Measurements from ENCODE around the gene RPS16.

DNA sequence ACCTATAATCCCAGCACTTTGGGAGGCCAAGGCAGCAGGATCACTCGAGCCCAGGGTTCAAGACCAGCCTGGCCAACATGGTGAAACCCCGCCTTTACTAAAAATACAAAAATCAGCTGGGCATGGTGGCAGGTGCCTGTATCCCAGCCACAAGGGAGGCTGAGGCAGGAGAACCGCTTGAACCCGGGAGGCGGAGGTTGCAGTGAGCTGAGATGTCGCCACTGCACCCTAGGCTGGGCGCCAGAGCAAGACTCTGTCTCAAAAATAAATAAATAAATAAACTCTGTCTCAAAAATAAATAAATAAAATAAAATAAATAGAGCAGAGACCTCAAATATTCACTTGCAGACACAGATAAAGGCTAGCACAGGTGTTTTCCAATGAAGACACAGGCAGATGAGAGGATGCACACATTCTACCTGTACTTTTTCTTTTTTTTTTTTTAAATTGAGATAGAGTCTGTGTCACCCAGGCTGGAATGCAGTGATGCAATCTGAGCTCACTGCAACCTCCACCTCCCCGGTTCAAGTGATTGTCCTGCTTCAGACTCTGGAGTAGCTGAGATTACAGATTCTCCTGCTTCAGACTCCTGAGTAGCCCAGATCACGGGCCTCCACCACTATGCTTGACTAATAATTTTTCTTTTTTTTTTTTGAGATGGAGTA is 2.7 kb upstream of the RPS16 start:
- TF ChIP-seq, protein P1, sequence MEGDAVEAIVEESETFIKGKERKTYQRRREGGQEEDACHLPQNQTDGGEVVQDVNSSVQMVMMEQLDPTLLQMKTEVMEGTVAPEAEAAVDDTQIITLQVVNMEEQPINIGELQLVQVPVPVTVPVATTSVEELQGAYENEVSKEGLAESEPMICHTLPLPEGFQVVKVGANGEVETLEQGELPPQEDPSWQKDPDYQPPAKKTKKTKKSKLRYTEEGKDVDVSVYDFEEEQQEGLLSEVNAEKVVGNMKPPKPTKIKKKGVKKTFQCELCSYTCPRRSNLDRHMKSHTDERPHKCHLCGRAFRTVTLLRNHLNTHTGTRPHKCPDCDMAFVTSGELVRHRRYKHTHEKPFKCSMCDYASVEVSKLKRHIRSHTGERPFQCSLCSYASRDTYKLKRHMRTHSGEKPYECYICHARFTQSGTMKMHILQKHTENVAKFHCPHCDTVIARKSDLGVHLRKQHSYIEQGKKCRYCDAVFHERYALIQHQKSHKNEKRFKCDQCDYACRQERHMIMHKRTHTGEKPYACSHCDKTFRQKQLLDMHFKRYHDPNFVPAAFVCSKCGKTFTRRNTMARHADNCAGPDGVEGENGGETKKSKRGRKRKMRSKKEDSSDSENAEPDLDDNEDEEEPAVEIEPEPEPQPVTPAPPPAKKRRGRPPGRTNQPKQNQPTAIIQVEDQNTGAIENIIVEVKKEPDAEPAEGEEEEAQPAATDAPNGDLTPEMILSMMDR (tag by site-specific recombination; IDR thresholded peaks at IDR 0.05), result no peak
- no peak for TF ChIP-seq ZNF391 (tag by site-specific recombination; IDR thresholded peaks at IDR 0.05; ENCODE audit: borderline replicate concordance, low read depth)
- no peak for TF ChIP-seq ZNF76 (tag by site-specific recombination; IDR thresholded peaks at IDR 0.05; ENCODE audit: borderline replicate concordance, low read depth)
- no peak for TF ChIP-seq ZNF626 (tag by site-specific recombination; IDR thresholded peaks at IDR 0.05)
- TF ChIP-seq, protein P2, sequence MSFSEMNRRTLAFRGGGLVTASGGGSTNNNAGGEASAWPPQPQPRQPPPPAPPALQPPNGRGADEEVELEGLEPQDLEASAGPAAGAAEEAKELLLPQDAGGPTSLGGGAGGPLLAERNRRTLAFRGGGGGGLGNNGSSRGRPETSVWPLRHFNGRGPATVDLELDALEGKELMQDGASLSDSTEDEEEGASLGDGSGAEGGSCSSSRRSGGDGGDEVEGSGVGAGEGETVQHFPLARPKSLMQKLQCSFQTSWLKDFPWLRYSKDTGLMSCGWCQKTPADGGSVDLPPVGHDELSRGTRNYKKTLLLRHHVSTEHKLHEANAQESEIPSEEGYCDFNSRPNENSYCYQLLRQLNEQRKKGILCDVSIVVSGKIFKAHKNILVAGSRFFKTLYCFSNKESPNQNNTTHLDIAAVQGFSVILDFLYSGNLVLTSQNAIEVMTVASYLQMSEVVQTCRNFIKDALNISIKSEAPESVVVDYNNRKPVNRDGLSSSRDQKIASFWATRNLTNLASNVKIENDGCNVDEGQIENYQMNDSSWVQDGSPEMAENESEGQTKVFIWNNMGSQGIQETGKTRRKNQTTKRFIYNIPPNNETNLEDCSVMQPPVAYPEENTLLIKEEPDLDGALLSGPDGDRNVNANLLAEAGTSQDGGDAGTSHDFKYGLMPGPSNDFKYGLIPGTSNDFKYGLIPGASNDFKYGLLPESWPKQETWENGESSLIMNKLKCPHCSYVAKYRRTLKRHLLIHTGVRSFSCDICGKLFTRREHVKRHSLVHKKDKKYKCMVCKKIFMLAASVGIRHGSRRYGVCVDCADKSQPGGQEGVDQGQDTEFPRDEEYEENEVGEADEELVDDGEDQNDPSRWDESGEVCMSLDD (tag by site-specific recombination; IDR thresholded peaks at IDR 0.05), result no peak
- TF ChIP-seq BCL11B (tag by site-specific recombination; IDR thresholded peaks at IDR 0.05; ENCODE audit: low read depth), result no peak
- TF ChIP-seq, protein P3, sequence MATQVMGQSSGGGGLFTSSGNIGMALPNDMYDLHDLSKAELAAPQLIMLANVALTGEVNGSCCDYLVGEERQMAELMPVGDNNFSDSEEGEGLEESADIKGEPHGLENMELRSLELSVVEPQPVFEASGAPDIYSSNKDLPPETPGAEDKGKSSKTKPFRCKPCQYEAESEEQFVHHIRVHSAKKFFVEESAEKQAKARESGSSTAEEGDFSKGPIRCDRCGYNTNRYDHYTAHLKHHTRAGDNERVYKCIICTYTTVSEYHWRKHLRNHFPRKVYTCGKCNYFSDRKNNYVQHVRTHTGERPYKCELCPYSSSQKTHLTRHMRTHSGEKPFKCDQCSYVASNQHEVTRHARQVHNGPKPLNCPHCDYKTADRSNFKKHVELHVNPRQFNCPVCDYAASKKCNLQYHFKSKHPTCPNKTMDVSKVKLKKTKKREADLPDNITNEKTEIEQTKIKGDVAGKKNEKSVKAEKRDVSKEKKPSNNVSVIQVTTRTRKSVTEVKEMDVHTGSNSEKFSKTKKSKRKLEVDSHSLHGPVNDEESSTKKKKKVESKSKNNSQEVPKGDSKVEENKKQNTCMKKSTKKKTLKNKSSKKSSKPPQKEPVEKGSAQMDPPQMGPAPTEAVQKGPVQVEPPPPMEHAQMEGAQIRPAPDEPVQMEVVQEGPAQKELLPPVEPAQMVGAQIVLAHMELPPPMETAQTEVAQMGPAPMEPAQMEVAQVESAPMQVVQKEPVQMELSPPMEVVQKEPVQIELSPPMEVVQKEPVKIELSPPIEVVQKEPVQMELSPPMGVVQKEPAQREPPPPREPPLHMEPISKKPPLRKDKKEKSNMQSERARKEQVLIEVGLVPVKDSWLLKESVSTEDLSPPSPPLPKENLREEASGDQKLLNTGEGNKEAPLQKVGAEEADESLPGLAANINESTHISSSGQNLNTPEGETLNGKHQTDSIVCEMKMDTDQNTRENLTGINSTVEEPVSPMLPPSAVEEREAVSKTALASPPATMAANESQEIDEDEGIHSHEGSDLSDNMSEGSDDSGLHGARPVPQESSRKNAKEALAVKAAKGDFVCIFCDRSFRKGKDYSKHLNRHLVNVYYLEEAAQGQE (tag by site-specific recombination; IDR thresholded peaks at IDR 0.05), result no peak
